ENCODE data around the gene RASL11B.
"Not testable (repeated sequence)": the region's sequence is repeated elsewhere in the genome, so short reads cannot be mapped to it uniquely, and the experiment has no call there.

The RASL11B gene

DNA sequence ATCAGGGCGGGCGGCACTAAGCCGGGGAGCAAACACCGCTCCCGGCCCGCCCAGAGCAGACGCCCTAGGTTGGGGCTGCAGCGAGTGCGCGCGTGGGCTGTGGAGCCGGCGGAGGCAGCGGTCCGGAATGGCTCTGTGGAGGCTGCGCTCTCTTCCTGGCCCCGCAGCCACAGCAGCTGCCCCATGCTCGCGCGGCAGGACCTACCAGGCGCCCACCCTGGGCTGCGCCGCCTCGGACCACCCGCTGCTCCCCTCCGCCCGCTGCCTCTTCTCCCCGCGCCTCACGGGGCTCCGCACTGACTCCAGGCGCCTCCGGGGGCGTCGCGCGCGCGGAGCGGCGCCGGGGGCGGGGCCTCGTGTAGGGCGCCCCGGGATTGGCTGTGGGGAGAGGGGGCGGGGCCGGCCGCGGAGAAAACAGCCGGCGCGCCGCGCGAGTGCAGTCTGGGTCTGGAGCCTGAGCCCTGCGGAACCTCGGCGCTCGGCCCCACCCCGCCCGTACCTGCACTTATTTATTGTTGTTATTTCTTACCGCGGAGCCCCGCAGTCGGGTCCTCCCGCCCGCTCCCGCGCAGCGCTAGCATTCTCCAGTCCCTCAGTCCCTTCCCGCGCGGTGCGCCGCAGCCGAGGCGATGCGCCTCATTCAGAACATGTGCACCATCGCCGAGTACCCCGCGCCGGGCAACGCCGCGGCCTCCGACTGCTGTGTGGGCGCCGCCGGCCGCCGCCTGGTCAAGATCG, at the start of gene RASL11B:
Gene RASL11B, plus strand, starts transcription at position 439 of the 738 bp plus-strand sequence. Its CDS starts 191 bp downstream, at position 630.
- DNase-seq, result peak; percentile 80

DNA sequence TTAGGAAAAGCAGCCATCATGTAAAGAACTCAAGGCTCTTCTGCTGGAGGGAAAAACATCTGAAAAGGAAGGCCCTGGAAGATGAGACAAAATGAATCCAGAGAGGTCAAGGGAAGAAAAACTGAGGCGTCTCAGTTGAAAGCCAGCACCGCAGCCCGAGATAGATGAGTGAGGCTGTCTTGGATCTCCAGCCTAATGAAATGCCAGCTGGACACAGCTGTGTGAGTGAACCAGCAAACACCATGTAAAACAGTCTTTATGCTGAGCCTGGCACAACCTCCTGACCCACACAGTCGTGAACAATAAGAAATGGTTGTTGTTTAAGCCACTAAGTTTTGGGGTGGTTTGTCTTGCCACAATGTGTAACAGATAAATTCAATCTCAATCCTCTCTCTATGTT, 48.6 kb upstream of the RASL11B start:
- DNase-seq, result no peak

DNA sequence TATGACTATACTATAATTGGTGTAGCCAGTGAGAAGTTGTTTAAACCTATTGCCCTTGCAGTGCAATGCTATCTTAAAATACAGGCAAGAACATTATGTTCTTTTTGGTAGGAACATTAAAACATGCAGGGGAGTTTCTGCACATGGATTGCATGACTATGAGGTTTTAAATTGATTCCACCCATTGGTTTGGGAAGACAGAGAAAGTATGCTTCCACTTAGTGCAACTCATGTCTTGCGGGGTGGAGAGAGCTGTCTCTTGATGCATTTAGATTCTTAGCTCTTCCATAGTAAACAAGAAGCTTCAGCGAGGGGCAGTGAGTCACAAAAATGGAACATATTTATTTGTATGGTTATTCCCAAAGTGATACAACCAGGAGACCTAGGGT, 39.5 kb upstream of the RASL11B start:
- DNase-seq, result no peak

- DNase-seq, result no peak
These were observed 39.0 kb upstream of the RASL11B start for GRCh38 chr4:52822972-52823701.

GRCh38 chr4:52823702-52824092, 38.4 kb upstream of the RASL11B start:
- no peak for DNase-seq

- no peak for DNase-seq
These were observed 37.9 kb upstream of the RASL11B start for GRCh38 chr4:52824270-52824602.

- DNase-seq, result no peak
These were observed 37.3 kb upstream of the RASL11B start for GRCh38 chr4:52824603-52825459.

GRCh38 chr4:52825460-52826090, 36.5 kb upstream of the RASL11B start:
- DNase-seq, result no peak

- DNase-seq, result no peak
These were observed 28.1 kb upstream of the RASL11B start for GRCh38 chr4:52833941-52834525.

GRCh38 chr4:52834641-52835456, 27.3 kb upstream of the RASL11B start:
- DNase-seq, result not testable (repeated sequence)

DNA sequence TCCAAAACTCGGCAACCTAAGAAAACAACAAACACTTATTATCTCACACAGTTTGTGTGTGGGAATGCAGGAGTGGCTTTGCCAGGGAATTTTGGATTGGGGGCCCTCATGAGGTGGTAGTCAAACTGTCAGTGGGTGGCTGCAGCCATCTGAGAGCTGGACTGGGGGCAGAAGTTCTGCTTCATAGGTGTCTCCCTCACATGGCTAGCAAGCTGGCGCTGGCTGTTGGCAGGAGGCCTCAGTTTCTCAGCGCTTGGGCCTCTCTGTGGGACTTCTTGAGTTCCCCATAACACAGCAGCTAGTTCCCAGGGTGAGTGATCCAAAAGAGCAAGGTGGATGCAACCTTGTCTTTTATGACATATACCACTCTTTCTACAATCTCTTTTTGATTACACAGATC, 26.0 kb upstream of the RASL11B start:
- no peak for DNase-seq

DNA sequence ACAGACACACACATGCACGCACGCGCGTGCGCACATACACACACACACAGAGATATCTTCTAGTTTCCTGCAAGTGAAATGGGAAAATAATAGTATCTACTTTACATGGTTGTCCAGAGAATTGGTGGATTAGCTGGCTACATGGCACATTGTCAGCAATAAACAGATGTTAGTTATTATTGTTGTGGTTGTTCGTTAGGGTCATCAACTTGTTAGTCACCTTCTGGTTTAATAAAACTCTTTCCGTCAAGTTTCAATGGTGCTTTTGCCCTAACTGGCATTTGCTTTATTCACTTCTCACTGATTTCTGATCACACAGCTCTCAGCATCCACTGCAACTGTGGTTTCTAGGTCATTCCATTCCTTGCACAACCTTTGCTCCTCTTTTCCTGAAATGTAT, 25.4 kb upstream of the RASL11B start:
- no peak for DNase-seq

DNA sequence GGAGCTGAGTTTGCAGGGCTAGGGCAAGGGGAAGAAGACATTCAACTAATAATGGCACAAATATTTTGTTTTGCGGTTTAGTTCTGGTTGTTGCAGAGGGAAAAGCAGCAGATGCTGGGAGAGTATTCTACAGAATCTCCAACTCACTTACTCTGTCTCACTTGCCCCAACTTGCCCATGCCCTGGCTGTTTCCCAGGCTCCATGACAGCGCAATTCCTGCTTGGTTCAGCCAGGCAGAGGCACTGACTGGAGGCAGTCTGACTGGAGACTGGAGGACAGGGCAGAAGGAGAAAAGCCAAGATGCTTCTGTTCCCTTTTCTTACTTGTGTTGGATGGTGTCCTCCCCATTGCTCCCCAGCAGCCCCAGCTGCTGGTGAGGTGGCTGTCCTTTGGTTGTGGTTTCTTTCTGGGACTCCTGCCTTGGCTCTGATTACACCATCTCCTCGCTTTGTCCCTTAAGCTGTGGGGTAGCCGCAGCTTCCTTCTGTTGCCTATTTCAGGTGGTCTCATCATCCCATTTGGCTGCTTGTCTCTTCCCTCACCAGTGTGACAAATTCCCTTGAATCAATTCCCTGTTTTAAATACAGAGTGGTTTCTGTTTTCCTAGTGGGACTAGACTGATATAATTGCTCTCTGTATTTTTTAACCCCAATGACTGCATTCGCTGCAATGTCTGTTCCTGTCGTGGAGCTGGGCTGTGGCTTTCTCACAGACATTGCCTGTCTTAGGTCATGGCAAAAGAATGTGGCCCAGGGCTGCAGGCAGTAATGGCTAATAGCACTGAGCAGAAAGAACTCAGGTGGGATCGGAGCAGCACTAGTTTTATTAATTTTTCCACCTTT, 24.2 kb upstream of the RASL11B start:
- DNase-seq, result no peak

- no peak for DNase-seq
These were observed 23.2 kb upstream of the RASL11B start for GRCh38 chr4:52838729-52839586.

GRCh38 chr4:52840531-52841370, 21.4 kb upstream of the RASL11B start:
- no peak for DNase-seq

DNA sequence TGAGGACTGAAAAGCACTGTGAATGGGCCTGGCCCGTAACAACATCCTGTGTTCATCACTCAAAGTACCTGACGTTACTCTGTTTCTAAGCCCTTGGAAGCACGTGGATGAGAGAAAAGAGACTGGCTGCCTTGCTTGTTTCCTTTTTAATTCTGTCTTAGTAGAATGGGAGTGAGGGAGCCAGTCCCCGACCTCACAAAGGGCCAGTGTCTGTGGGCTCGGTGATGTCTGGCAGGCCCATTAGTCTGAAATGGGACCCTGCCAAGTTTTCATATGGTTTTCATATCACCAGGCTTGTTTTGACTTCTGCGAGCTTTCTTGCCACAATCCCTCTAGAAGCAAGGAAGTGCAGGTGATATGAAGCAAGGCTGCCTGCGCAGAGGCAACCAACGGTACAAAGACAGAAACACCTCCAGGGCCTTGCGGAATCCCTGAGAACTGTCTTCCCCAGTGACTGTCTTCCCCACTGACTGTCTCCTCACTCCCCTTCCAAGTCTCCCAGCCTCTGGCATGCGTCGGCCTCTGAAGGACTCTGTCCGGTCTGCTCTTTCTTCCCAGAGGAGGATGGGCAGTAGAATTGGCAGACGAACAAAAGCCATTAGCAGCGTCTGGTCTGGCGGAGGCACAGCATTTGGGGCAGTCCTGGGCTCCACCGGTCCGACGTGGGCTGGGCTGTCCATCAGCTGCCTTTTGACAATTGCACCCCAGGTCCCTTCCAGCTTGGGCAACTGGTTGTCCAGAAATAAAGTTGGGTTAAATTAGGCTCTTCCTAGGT, 20.2 kb upstream of the RASL11B start:
- DNase-seq, result no peak

GRCh38 chr4:52842792-52843191, 19.3 kb upstream of the RASL11B start:
- no peak for DNase-seq

- DNase-seq, result no peak
These were observed 18.8 kb upstream of the RASL11B start for GRCh38 chr4:52843351-52843750.
